ENCODE results near the gene TCHHL1.

Gene TCHHL1

GRCh38 chr1:152036267-152037216 is 52.3 kb downstream of the TCHHL1 start, which contains the start of gene S100A11:
TSS of gene S100A11 (minus strand) at chr1:152037004. CDS start at chr1:152036915, 89 bp downstream.
- peak; percentile 84 for DNase-seq

DNA sequence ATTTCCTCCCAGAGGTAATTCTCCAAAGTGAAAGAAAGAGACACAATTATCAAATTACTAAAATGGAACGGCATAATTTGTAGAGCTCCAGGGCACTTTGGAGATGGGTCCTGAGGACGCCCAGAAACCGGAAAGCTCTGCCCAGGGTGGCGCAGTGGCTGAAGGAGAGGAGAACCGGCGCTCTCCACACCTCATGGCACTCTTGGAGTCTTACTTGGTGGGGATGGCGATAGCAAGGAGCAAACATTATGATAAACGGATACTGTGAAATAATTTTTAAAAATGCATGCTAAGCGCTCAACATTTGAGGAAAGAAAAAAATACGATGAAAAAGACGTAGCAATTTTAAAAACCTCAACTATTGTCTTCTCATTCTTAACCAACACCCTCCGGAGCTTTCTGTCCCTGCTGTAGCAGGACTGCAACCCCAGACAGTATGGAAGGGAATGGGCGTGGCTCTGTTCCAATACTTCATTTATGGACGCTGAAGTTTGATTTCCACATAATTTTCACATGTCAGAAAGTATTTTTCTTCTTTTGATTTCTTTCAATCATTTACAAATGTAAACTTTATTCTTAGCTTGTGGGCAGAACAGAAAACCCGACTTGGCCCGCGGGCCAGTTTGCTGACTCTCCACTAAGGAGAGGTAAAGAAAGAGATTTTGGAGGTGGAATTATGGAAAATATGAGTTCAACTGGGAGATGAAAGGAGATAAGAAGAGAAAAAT is 53.2 kb downstream of the TCHHL1 start:
- DNase-seq = no peak

DNA sequence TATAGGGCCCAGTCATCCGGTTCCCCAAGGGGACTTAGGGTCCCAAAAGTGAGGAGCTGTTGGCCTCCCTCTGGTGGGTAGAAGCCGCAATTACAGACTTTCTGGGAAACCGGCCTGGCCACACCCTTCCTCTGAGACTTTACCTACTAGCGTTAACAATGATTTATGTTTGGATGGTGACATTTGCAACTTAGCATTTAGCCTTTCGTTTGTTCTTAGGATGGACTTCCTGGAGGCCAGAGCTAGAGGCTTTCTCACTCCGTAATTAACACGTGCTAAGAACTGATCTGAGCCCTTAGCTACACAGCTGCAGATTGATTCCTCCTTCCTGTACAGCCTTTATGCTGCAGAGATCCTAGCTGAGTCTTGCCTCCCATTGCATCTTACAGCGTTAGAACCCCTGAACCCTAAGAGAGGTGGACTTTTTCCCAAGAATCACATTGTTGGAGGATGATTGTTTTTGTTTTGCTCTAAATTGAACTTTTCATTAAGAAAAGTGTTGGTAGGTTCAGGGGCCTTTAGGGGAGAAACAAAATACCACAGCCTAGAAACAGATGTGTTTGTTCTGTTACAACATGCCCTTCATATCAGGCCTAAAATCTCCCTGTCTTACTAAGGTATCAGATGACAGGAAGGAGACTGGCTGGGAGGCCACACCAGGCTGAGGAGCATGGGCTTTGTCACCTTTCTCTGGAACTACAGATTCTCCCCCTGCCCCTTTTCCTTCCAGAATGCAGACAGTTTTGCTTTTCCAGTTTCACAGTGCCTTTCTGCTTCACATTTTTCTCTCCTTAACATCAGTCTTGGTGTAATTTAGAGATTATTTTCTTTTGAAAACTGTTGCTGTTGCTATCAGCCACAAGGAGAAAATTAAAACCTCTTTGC is 54.0 kb downstream of the TCHHL1 start:
- DNase-seq = peak; percentile 71

DNA sequence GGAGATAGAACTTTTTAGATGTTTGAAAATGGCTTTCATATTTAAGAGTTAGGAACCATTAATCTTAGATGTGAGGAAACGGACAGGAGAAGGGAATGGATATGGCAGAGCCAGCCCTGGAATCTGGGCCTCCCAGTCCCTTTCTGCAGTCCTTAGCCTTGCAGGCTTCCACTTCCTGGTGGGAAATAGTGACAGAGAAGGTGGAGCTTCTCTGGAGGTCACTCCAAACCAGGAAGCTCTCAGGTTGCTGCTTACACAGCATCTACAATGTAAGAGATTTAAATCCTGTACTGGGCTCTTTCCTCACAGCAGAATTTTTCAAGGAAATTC is 54.6 kb downstream of the TCHHL1 start:
- DNase-seq = no peak

All from stimulated activated CD4-positive, alpha-beta T cell treated with anti-CD3 and anti-CD28 coated beads, Interleukin-1b, Interleukin-23, amount 100 ng/mL, for 48 hours (primary cell).